Activated effector memory CD4-positive, alpha-beta T cell treated with anti-CD3 and anti-CD28 coated beads, Interleukin-2, amount 50 U/mL, for 16 hours (primary cell): ENCODE measurements around the gene ADGRE1.
"Not testable (repeated sequence)": the region's sequence is repeated elsewhere in the genome, so short reads cannot be mapped to it uniquely, and the experiment has no call there.

ENCODE experiments used
- DNase-seq: peaks from one replicate; pipeline ENCODE4 v3.0.0-alpha.2; 2020

The ADGRE1 gene

DNA sequence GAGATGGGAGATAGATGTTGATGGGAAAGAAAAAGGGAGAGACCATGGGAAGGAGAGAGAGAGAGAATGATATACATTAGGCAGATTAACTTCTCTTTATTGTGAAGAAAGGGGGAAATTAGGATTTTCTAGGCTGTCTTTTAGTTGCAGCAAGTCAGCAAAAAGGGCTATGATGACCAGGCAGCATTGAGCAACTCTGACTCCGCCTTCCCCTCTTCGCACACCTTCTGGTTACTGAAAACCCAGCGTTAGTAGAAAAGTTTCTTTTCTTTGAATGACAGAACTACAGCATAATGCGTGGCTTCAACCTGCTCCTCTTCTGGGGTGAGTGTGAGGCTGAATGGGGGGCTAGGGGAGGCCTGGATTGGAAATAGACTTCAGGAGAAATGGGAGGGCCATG lies at the start of gene ADGRE1:
Gene ADGRE1, plus strand, starts transcription at position 264 of the 400 bp plus-strand sequence. Its CDS starts 30 bp downstream, at position 294.
- DNase-seq, result no peak

GRCh38 chr19:6838062-6838655 lies 49.2 kb upstream of the ADGRE1 start:
- no peak for DNase-seq

- peak; percentile 13 for DNase-seq
These were observed 44.3 kb upstream of the ADGRE1 start for GRCh38 chr19:6842871-6843607.

GRCh38 chr19:6847828-6848200 lies 39.6 kb upstream of the ADGRE1 start:
- DNase-seq, result no peak

DNA sequence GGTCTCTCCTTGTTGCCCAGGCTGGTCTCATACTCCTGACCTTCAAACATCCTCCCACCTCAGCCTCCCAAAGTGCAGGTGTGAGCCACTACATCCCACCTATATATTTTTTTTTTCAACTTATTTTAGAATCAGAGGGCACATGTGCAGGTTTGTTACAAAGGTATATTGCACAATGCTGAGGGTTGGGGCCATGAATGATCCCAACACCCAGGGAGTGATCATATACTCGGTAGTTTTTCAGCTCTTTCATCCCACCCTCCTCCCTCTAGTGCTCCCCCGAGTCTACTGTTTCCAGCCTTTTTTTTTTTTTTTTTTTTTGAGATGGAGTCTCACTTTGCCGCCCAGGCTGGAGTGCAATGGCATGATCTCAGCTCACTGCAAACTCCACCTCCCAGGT lies 38.4 kb upstream of the ADGRE1 start:
- DNase-seq, result no peak

DNA sequence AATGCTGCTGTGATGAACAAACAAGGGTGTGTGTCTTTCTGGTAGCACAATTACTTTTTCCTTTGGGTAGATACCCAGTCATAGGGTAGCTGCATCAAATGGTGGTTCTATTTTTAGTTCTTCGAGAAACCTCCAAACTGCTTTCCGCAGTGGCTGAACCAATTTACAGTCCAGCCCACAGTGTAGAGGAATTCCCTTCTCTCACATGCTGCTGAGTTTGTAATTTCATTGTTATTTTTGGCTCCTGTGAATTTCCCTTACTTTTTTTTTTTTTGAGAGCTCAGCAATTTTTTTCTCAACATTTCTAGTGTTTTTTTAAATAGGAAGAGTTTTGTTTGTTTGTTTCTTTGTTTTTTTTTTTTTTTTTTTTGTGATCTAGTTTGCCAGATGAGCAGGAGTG lies 37.5 kb upstream of the ADGRE1 start:
- DNase-seq, result no peak

GRCh38 chr19:6851359-6851758 lies 36.0 kb upstream of the ADGRE1 start:
- DNase-seq, result no peak

DNA sequence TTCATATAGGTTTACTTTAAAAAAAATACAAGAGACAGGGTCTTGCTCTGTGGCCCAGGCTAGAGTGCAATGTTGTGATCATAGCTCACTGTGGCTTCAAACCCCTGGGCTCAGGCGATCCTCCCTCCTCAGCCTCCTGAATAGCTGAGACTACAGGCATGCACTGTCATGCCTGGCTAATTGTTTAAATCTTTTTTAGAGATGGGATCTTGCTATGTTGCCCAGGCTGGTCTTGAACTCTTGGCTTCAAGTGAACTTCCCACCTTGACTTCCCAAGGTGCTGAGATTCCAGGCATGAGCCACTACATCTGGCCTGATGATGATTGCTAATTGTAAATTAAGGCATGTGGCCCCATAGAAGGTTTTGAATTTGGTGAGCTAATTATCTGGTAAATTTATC lies 35.4 kb upstream of the ADGRE1 start:
- no peak for DNase-seq

DNA sequence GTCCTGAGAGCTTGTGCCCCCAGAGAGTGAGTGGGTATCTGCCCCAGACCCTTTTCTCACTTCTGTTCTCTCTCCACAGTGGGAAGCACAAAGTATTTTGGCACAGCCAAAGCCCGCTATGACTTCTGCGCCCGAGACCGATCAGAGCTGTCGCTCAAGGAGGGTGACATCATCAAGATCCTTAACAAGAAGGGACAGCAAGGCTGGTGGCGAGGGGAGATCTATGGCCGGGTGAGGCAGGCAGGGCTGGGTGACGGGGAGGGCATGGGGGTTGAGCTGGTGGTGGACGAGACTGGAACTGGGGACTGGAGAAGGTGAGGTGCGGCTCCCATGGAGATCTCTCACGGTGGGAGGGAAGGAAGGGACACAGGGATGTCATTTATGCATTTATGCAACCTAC lies 33.5 kb upstream of the ADGRE1 start:
- DNase-seq, result peak; percentile 34

DNA sequence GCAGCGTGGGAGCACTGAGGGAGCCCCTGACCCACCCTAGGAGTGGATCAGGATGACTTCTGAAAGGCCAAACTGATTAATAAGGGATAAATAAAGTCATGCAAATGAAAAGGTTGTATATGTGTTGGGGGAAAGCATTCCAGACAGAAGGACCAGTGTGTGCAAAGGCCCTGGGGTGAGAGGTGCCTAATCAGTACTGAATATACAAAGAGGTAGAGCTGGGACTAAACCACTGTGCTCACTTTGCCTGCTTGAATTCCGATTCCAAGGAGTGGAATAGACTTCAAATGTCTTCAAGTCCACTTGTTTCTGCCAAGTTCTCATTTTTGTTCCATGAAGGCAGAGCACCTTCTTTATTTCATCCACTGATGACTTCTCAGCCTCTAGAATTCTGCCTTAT lies 32.6 kb upstream of the ADGRE1 start:
- no peak for DNase-seq

- DNase-seq, result peak; percentile 50
These were observed 30.5 kb upstream of the ADGRE1 start for GRCh38 chr19:6856749-6857372.

DNA sequence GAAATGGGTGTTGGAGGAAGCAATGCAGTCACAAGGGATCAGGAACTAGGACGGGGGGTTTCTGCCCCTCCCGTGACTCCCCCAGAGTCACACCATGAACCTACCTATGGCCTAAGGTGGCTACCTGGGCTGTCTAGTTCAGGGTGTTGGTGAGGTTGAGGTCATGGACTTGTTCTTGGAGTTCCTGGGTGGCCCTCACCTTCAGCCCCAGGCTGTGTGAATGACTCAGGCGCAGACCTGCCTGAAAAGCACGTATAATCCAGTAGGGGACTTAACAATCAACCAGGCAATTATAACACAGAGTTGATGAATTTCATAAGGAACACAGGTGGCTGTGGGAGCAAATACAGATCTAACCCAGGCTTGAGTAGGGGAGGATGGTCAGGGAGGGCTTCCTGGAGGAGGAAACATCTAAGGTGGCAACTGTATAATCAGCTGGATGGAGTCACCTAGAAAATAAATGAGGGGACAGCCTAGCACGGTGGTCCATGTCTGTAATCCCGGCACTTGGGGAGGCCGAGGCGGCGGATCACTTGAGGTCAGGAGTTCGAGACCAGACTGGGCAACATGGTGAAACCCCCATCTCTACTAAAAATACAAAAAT lies 25.6 kb upstream of the ADGRE1 start:
- DNase-seq, result no peak

- DNase-seq, result peak; percentile 96
These were observed 24.7 kb upstream of the ADGRE1 start for GRCh38 chr19:6862673-6863078.

- no peak for DNase-seq
These were observed 22.9 kb upstream of the ADGRE1 start for GRCh38 chr19:6864325-6864940.

GRCh38 chr19:6865849-6866248 lies 21.5 kb upstream of the ADGRE1 start:
- no peak for DNase-seq

- DNase-seq, result no peak
These were observed 20.6 kb upstream of the ADGRE1 start for GRCh38 chr19:6866741-6867151.

DNA sequence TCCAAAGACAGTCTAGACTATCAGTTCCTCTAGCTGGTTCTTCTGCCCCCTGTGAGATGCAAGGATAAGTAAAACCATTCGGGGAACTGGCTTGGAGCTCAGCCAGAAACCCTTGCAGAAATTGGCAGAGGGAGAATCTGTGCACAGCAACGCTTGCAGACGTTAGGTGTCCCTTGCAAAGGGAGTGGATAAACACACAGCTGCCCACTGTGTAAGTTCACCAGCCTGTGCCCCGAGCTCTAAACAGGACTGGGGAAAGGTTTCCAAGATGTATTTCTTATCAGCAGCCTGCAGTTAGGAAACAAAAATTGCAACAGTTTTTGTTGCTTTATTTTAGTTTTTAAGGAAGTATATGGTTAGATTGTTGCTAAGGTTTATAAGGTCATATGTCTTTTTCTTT lies 19.0 kb upstream of the ADGRE1 start:
- no peak for DNase-seq

DNA sequence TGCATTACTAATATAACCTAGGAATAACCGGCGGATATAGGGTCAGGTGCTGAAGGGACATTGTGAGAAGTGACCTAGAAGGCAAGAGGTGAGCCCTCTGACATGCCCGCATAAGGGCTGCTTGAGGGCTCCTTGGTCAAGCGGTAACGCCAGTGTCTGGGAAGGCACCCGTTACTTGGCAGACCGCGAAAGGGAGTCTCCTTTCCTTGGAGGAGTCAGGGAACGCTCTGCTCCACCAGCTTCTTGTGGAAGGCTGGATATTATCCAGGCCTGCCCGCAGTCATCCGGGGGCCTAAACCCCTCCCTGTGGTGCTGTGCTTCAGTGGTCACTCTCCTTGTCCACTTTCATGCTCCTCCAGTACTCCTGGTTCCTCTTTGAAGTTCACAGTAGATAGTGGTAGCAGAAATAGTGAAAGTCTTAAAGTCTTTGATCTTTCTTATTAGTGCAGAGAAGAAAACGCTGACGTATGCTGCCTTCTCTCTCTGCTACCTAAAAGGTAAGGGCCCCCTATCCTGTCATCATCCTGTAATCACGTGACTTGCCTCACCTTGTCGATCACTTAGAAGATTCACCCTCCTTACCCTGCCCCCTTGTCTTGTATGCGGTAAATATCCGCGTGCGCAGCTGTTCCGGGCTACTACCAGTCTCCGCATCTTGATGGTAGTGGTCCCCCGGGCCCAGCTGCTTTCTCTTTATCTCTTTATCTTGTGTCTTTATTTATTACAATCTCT lies 18.1 kb upstream of the ADGRE1 start:
- not testable (repeated sequence) for DNase-seq

DNA sequence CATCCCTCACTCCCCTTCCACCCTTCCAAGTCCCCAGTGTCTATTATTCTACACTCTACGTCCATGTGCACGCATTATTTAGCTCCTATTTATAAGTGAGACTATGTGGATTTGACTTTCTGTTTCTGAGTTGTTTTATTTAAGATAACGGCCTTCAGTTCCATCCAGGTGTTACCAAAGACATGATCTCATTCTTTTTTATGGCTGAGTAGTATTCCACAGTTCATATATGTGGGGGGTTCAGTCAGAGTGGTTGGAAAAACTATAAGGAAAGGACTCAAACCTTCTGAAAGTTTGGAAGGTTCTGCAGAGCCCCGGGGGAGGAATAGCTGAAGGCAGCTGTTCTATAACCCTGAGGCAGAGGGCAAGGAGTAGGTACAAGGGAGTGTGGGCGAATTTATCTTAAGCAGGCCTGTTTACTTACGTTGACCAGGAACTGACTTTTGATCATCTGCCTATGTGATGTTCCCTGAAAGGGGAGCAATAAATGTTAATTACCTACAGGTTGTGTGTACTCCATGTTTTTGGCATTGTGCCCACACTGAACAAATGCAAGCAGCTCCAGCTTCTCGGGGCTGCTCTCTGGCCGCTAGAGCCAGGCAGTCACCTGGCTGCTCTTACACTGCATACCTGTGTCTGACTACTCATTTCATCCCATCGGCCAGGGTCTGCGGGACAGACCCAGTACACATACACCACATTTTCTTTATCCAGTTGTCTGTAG lies 13.5 kb upstream of the ADGRE1 start:
- no peak for DNase-seq

- DNase-seq, result no peak
These were observed 12.2 kb upstream of the ADGRE1 start for GRCh38 chr19:6875218-6875617.

DNA sequence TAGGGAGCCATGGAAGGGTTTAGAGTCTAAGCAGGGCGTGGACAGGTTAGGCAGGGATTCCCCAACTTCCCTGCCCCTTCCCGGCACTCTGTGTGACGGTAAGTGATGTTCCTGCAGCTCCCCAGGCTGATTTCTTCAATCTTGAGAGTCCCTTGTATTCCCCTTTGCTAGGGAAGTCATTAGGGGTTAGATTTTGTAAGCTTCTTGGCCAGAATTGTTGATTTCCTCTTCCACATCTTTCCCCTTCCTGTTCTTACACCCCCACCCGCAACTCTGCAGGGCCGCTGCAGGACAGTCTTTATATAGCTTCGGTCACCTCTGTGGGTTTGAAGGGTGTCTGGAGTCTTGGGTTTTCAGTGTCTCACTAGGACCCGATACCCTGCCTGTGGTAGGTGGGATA lies 10.6 kb upstream of the ADGRE1 start:
- DNase-seq, result no peak

GRCh38 chr19:6877766-6878165 lies 9.6 kb upstream of the ADGRE1 start:
- DNase-seq, result no peak
